GM12801 (cell line): ENCODE data around the gene IFITM10.

Source experiments
- TF ChIP-seq, protein P1 (sequence below): IDR thresholded peaks from one replicate; pipeline ENCODE4 v1.5.1; 2011; ENCODE audit warnings: control low read depth; ENCODE audit not compliant: insufficient read length; ENCODE audit errors: extremely low read depth

Gene IFITM10

DNA sequence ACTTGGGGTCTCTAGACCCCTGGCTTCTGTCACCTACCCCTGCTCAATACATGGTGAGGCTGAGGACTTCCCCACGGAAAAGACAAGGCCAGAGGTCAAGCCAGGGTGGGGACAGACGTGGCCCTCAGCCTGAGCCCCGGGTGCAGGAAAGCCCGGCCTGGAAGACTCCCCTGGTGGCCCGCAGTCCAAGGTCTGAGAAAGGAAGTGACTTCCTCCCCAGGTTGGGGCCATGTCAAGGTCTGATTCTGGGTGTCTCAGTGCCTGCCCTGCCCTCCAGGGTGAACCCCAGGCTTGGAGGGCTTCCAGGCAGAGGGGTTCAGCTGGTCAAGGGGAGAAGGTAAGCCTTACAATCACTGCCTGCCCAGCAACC, 9.4 kb upstream of the IFITM10 start:
- TF ChIP-seq, protein P1, sequence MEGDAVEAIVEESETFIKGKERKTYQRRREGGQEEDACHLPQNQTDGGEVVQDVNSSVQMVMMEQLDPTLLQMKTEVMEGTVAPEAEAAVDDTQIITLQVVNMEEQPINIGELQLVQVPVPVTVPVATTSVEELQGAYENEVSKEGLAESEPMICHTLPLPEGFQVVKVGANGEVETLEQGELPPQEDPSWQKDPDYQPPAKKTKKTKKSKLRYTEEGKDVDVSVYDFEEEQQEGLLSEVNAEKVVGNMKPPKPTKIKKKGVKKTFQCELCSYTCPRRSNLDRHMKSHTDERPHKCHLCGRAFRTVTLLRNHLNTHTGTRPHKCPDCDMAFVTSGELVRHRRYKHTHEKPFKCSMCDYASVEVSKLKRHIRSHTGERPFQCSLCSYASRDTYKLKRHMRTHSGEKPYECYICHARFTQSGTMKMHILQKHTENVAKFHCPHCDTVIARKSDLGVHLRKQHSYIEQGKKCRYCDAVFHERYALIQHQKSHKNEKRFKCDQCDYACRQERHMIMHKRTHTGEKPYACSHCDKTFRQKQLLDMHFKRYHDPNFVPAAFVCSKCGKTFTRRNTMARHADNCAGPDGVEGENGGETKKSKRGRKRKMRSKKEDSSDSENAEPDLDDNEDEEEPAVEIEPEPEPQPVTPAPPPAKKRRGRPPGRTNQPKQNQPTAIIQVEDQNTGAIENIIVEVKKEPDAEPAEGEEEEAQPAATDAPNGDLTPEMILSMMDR = no peak

DNA sequence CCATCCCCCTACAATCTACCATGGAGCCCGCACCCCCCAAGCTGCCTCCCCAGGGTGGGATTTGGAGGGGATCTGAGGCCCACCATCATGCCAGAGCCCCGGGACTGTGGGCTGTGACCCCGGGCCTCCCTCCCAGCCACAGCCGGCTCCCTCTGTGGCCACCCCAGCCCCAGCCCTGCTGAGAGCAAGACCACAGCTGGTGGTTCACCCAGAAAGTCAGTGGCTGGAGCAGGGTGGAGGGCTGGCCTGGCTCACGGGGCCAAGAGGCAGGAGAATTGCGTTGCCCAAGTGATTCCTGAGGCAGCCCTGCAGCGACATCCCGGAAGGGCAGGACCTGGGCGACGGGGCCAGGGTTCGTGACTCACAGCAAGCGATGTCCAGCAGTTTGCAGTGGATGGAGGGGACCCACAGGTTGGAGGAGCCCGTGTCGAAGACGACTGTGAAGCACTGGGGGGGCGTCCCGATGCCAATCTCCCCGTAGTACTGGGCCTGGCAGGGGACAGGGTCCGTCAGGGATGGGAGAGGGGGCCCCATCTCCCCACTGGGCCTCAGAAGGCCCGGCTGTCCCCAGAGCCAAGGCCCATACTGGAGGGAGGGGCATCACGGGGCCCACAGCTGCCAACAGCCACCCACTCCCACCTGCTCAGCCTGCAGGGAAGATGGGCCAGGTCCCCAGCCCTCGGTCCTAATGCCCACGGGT, 8.9 kb upstream of the IFITM10 start:
- TF ChIP-seq, protein P1 = no peak

DNA sequence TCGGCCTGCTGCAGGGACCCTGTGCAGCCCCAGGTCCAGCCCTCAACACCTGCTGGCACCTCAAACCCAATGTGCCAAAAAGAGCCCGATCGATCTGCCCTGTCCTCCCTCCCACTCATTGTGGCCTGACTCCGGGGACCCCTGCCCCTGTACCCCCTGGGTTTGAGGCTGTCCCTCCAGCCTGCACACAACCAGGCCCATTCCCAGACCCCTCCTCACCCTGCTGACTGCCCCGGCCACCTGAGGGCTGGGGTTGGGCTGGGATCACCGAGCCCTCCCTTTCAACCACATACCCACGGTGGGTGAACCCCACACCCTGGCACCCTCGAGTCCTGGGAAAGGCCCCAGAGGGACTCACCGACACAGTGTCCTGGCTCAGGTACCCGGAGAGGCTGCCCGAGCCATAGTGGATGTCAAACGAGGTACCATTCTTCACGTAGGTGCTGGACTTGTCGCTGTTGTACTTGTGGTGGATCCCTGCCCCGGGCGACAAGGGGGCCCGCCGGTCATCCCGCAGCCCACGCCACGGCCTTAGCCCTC, 8.3 kb upstream of the IFITM10 start:
- TF ChIP-seq, protein P1 = no peak

DNA sequence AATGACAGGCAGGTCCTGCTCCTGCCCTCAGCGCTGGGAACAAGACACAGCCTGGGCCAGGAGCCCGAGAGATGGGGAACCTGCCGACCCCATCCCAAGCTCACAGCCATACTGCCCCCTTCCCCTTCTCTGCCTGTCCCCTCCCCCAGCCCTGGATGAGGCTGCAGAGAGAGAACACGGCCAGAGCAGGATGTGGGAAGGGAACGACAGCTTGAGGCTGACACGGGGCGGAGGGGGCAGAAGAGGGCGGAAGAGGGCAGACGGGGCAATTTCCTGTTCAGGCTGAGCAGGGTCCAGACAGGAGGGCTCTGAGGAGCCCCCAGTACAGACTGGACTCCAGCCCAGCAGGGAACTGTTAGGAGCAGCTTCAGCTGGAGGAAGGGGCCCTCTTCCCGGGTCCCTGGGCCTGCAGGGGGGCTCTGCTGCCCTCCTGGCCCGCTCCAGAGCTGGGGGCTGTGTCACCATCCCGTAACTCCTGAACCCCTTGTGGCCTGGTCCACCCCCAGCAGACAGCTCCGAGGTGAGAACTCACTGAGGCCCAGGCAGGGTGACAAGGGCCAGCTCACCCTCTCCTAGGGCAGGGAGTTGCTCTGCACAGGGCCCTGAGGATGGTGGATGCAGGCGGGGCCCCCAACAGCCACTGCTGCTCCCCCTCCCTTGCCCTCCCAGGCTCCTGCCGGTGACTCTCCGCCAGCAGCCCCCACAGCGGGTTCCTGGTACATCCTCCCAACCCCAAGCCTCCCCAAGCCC, 7.6 kb upstream of the IFITM10 start:
- TF ChIP-seq, protein P1 = no peak

DNA sequence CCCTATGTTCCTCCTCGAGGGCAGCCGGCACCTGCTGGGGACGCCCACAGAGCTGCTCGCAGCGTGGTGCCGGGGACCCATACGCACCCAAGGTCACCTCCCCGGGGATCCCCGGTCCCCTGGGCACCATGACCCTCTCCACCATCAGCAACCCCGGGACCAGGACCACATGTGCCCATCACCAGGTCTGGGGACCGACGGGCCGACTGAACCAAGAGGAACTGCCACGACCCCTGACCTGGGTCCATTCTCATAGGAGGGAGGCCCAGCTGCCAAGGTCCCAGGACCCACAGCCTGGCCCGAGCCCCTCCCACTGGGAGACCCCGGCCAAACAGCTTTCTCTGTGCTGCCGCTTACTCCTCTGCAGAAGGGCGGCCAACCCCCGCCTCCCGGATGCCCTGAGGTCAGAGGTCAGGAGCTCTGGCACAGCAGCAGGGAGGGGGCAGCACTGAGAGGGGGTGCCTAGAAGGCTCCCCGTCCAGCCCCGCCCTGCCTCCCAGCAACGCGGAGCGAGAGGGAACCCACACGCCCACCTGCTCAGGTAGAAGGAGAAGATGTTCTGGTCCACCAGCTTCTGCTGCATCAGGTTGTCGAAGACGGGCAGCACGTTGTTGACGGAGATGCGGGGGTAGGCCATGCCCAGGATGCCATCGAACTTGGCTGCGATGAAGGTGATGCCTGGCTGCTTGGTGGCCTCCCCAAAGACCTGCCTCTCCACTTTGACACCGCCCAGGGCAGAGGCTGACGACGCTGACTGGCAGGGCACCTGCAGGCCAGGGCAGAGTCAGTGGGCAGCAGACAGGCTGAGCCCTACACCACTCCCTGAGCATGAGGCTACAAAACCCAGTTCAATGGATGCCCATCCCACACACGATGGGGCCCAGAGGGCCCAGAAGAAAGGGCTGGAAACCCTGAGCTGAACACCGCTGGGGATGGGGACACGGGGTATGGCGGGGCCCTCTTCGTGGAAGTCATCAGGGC, 6.7 kb upstream of the IFITM10 start:
- TF ChIP-seq, protein P1 = no peak

DNA sequence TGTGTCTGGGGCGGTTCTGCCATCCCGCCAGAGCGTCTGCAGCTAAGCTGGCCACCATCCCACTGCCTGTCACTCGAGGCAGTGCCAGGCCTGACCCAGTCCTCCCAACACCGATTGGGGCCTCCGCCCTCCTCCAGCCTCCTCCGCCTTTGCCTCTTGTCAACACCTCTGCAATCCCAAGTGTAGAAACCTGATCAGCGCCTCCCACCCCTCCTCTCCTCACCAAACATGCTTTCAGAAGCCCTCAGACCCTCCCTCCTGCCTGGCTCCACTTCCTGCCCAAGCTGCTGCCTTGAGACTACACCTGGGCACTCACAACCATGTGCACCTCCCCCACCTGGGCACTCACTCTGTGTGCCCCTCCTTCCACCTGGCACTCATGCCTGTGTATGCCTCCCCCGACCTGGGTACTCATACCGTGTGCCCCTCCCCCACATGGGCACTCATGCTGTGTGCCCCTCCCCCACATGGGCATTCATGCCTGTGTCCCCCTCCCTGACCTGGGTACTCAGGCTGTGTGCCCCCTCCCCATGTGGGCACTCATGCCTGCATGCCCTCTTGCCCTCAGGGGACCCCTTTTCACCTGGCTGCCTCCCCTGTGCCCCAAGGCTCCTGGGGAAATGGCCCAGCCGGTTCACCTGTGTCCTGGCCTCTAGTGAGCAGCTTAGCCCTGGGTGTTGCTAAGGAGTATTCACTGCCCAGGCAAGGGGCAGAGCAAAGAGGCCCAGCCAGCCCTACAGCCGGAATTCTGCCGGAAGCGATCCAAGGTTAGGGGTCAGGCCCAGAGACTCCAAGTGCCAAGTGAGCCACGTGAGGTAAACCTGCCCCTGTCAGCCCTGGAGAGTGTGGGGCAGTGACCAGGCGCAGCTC, 5.5 kb upstream of the IFITM10 start:
- TF ChIP-seq, protein P1 = no peak
